Stimulated activated CD4-positive, alpha-beta T cell treated with anti-CD3 and anti-CD28 coated beads, Interleukin-1b, Interleukin-23, amount 100 ng/mL, for 24 hours (primary cell): ENCODE results near the gene POLR1D.

ENCODE experiments used
- DNase-seq, 4 experiments: peaks; one replicate each; pipeline ENCODE4 v3.0.0-alpha.2; 2020; ENCODE audit warnings: low read depth in 4 of 4, low spot score in 1 of 4

Gene POLR1D

GRCh38 chr13:27621366-27622101 lies at the start of gene POLR1D:
Gene POLR1D (plus strand): TSS chr13:27621892. CDS start chr13:27621984, 92 bp downstream.
- DNase-seq, result peak; percentile 54 to 69 (median 64)

- DNase-seq, result no peak
These were observed 49.3 kb upstream of the POLR1D start for GRCh38 chr13:27572234-27572901.

GRCh38 chr13:27573265-27573664 lies 48.4 kb upstream of the POLR1D start:
- DNase-seq, result no peak

GRCh38 chr13:27574661-27575060 lies 47.0 kb upstream of the POLR1D start:
- DNase-seq, result no peak

GRCh38 chr13:27578121-27579030 lies 43.3 kb upstream of the POLR1D start:
- DNase-seq, result no peak

- no peak for DNase-seq
These were observed 38.0 kb upstream of the POLR1D start for GRCh38 chr13:27583645-27584044.

- no peak for DNase-seq
These were observed 34.5 kb upstream of the POLR1D start for GRCh38 chr13:27587095-27587746.

GRCh38 chr13:27588405-27588804 lies 33.3 kb upstream of the POLR1D start:
- no peak for DNase-seq

GRCh38 chr13:27592865-27593264 lies 28.8 kb upstream of the POLR1D start:
- no peak for DNase-seq

- DNase-seq, result no peak
These were observed 28.4 kb upstream of the POLR1D start for GRCh38 chr13:27593267-27593666.

GRCh38 chr13:27595055-27595811 lies 26.5 kb upstream of the POLR1D start:
- DNase-seq, result no peak

- no peak for DNase-seq
These were observed 22.6 kb upstream of the POLR1D start for GRCh38 chr13:27599096-27599495.

- no peak for DNase-seq
These were observed 21.7 kb upstream of the POLR1D start for GRCh38 chr13:27599845-27600553.

GRCh38 chr13:27600711-27601110 lies 21.0 kb upstream of the POLR1D start:
- DNase-seq, result no peak

- DNase-seq, result no peak
These were observed 20.5 kb upstream of the POLR1D start for GRCh38 chr13:27601208-27601607.

GRCh38 chr13:27601803-27602202 lies 19.9 kb upstream of the POLR1D start:
- no peak for DNase-seq

- DNase-seq, result no peak
These were observed 16.6 kb upstream of the POLR1D start for GRCh38 chr13:27605099-27605498.

GRCh38 chr13:27605610-27606200 lies 16.0 kb upstream of the POLR1D start:
- DNase-seq, result no peak

GRCh38 chr13:27607125-27607524 lies 14.6 kb upstream of the POLR1D start:
- no peak for DNase-seq
